ENCODE data around the gene KCNQ2. TPM values are rescaled to one million over a fixed set of nuclear protein-coding genes. Genes with fewer than 3 reads are reported as not detected.
A peak's percentile ranks its signal among the peaks of the same experiment; 100 is the strongest.

Gene KCNQ2
- total RNA-seq, 1 donor from 2014 or later, result 157 TPM

DNA sequence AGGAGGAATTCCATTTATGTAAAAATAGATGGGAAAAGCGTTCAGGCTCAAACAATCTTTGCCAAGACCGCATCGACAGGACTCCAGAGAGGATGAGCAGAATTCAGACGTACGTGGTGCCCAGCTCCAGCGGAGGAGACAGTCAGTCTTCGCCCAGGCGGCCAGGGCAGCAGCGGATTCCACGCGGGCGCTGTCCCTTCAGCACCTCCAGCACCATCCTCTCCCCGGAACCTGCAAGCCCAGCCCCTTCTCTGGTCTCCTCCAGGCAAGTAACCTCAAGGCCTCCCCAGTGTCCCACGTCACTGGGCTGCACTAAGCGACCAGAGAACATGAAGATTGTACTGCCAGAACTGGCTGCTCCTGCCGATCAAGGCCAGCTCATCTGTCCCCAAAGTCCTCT, 2.8 kb upstream of the KCNQ2 start:
- Mint-ChIP-seq H3K4me3 (peak overlapping the region; percentile 72), H3K27me3 (ENCODE audit: low read depth) (peaks cover 39% of the 10 kb centered on the region), H3K4me1 (peaks cover 2% of the 10 kb centered on the region), H3K9me3 (no peaks in the 10 kb centered on the region), H3K27ac (ENCODE audit: unreplicated experiment) (no peak overlapping the region), H3K36me3 (ENCODE audit: low read depth) (no peaks in the 10 kb centered on the region)
- TF ChIP-seq, protein P1, sequence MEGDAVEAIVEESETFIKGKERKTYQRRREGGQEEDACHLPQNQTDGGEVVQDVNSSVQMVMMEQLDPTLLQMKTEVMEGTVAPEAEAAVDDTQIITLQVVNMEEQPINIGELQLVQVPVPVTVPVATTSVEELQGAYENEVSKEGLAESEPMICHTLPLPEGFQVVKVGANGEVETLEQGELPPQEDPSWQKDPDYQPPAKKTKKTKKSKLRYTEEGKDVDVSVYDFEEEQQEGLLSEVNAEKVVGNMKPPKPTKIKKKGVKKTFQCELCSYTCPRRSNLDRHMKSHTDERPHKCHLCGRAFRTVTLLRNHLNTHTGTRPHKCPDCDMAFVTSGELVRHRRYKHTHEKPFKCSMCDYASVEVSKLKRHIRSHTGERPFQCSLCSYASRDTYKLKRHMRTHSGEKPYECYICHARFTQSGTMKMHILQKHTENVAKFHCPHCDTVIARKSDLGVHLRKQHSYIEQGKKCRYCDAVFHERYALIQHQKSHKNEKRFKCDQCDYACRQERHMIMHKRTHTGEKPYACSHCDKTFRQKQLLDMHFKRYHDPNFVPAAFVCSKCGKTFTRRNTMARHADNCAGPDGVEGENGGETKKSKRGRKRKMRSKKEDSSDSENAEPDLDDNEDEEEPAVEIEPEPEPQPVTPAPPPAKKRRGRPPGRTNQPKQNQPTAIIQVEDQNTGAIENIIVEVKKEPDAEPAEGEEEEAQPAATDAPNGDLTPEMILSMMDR (conservative IDR thresholded peaks at IDR 0.05), result no peak
- DNase-seq (ENCODE audit: low read depth, low spot score), result no peak

- H3K27ac Mint-ChIP-seq (ENCODE audit: unreplicated experiment), result no peak overlapping the region
- TF ChIP-seq, protein P1 (conservative IDR thresholded peaks at IDR 0.05), result no peak
- DNase-seq (ENCODE audit: low read depth, low spot score), result no peak
- no peaks in the 10 kb centered on the region for H3K36me3 Mint-ChIP-seq (ENCODE audit: low read depth)
- peaks cover 4% of the 10 kb centered on the region for H3K4me1 Mint-ChIP-seq
- peak overlapping the region; percentile 79 for H3K4me3 Mint-ChIP-seq
- H3K9me3 Mint-ChIP-seq, result no peaks in the 10 kb centered on the region
- H3K27me3 Mint-ChIP-seq (ENCODE audit: low read depth), result peaks cover 37% of the 10 kb centered on the region
Observed at GRCh38 chr20:63473555-63474449, 1.3 kb upstream of the KCNQ2 start.

GRCh38 chr20:63472862-63473390, 471 bp upstream of the KCNQ2 start:
- Mint-ChIP-seq H3K36me3 (ENCODE audit: low read depth) (no peaks in the 10 kb centered on the region), H3K4me3 (no peak overlapping the region), H3K4me1 (peaks cover 4% of the 10 kb centered on the region), H3K9me3 (no peaks in the 10 kb centered on the region), H3K27me3 (ENCODE audit: low read depth) (peaks cover 32% of the 10 kb centered on the region), H3K27ac (ENCODE audit: unreplicated experiment) (no peak overlapping the region)
- TF ChIP-seq, protein P1 (conservative IDR thresholded peaks at IDR 0.05), result no peak
- DNase-seq (ENCODE audit: low read depth, low spot score), result no peak

- Mint-ChIP-seq H3K9me3 (no peaks in the 10 kb centered on the region), H3K27me3 (ENCODE audit: low read depth) (peaks cover 21% of the 10 kb centered on the region), H3K4me3 (no peak overlapping the region), H3K36me3 (ENCODE audit: low read depth) (peaks cover 3% of the 10 kb centered on the region), H3K4me1 (peaks cover 10% of the 10 kb centered on the region), H3K27ac (ENCODE audit: unreplicated experiment) (no peak overlapping the region)
- TF ChIP-seq, protein P1 (conservative IDR thresholded peaks at IDR 0.05), result no peak
- DNase-seq (ENCODE audit: low read depth, low spot score), result no peak
Observed at GRCh38 chr20:63471717-63471980, 806 bp downstream of the KCNQ2 start.

DNA sequence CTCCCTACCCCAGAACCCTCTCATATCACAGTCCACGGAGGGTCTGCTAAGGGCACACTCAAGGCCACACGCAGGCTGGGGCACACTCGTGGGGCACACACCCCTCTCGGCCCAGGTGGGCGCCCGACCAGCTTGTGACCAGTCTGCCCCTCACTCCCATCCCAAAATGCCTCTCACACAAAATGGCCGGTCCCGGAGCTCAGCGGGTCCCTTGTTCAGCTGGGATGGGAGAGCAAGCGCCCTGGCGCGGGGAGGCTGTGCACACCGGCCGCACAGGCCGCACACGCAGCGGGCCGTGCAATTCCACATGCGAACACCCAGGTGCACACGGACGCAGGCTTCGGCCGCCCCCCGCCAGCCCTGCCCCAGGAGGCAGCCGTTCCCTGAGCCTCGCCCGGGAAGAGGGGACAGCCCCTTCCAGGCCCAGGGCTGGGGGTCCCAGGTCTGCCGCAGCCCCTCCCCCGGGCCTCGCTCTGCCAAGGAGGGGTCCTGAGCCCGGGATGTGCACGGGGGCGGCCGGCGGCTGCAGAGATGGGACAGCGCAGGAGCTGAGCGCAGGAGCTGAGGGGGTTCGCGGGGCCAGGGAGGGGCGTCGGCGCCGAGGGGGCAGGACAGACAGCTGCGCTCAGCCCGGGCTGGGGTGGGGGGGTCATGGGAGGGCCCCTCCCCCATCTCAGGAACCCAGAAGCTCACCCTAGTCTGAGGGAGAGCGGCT, 1.3 kb downstream of the KCNQ2 start:
- Mint-ChIP-seq H3K4me1 (peaks cover 10% of the 10 kb centered on the region), H3K4me3 (peak overlapping the region; percentile 85), H3K27me3 (ENCODE audit: low read depth) (peaks cover 21% of the 10 kb centered on the region), H3K27ac (ENCODE audit: unreplicated experiment) (no peak overlapping the region), H3K9me3 (no peaks in the 10 kb centered on the region), H3K36me3 (ENCODE audit: low read depth) (peaks cover 3% of the 10 kb centered on the region)
- TF ChIP-seq, protein P1 (conservative IDR thresholded peaks at IDR 0.05), result no peak
- DNase-seq (ENCODE audit: low read depth, low spot score), result no peak
